Astrocyte of the spinal cord (primary cell): ENCODE data around the gene CYTH4.

ENCODE experiments used
- DNase-seq: peaks from one replicate; pipeline ENCODE4 v3.0.0; 2011; ENCODE audit warnings: low read depth, low spot score
- H3K4me3 ChIP-seq: 2 replicates; pipeline ENCODE4 v1.5.1; 2011; ENCODE audit warnings: low read depth, mild to moderate bottlenecking, low read length, moderate library complexity
- CTCF ChIP-seq: IDR thresholded peaks from 2 replicates; pipeline ENCODE4 v1.5.1; 2012; ENCODE audit warnings: low read depth, mild to moderate bottlenecking, low read length, inconsistent platforms
- in situ Hi-C: cut with HindIII; loops from 2 replicates; pipeline ENCODE4 v1.10.0; 2017; ENCODE audit warnings: low sequenced_read_pairs

Gene CYTH4

GRCh38 chr22:37279331-37280181 is 2.8 kb upstream of the CYTH4 start:
- DNase-seq = peak; percentile 15
- TF ChIP-seq CTCF = no peak
- H3K4me3 ChIP-seq = no peak overlapping the region
- in situ Hi-C loops = no loop called here

- no peak overlapping the region for H3K4me3 ChIP-seq
- no peak for TF ChIP-seq CTCF
- DNase-seq = no peak
- in situ Hi-C loops = no loop called here
Measured at GRCh38 chr22:37280718-37281117, 1.6 kb upstream of the CYTH4 start.

- in situ Hi-C loops = no loop called here
- no peak for DNase-seq
- TF ChIP-seq CTCF = no peak
Measured at GRCh38 chr22:37281195-37281594, 1.1 kb upstream of the CYTH4 start.

GRCh38 chr22:37281646-37282384 is 493 bp upstream of the CYTH4 start:
- in situ Hi-C loops = no loop called here
- no peak for TF ChIP-seq CTCF
- no peak overlapping the region for H3K4me3 ChIP-seq
- no peak for DNase-seq

More at GRCh38 chr22:37281195-37281594, 1.1 kb upstream of the CYTH4 start:
- no peak overlapping the region for H3K4me3 ChIP-seq

GRCh38 chr22:37283393-37283937 is 1.2 kb downstream of the CYTH4 start:
- no peak for DNase-seq
- H3K4me3 ChIP-seq = no peak overlapping the region
- in situ Hi-C loops = no loop called here
- peak; percentile 30 for TF ChIP-seq CTCF

- no peak overlapping the region for H3K4me3 ChIP-seq
- in situ Hi-C loops = no loop called here
- no peak for DNase-seq
- no peak for TF ChIP-seq CTCF
Measured at GRCh38 chr22:37284126-37284804, 2.0 kb downstream of the CYTH4 start.
